ENCODE results near the gene HOXC5.

DNA sequence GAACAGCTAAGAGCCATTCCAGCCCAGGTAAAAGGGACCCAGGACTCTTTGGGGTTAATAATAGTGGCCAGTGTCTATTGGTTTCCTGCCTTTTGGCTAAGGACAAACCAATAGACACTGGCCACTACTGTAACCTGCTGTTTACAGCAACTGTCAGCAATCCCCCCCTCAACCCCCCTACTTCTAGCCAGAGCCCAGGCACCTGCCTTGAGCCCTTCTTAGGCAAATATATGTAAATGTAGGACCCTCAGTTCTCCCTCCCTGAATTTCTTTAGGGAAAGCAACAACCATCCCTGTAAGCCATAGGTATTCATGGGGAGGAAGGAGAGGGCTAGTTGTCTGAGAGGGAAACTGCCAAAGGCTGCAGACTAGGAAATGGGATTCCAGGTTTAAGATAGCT is 43.1 kb downstream of the HOXC5 start:
- TF ChIP-seq EZH2 (optimal IDR thresholded peaks at IDR 0.05; ENCODE audit: low read depth, low read length) = no peak
- TF ChIP-seq, protein P1, sequence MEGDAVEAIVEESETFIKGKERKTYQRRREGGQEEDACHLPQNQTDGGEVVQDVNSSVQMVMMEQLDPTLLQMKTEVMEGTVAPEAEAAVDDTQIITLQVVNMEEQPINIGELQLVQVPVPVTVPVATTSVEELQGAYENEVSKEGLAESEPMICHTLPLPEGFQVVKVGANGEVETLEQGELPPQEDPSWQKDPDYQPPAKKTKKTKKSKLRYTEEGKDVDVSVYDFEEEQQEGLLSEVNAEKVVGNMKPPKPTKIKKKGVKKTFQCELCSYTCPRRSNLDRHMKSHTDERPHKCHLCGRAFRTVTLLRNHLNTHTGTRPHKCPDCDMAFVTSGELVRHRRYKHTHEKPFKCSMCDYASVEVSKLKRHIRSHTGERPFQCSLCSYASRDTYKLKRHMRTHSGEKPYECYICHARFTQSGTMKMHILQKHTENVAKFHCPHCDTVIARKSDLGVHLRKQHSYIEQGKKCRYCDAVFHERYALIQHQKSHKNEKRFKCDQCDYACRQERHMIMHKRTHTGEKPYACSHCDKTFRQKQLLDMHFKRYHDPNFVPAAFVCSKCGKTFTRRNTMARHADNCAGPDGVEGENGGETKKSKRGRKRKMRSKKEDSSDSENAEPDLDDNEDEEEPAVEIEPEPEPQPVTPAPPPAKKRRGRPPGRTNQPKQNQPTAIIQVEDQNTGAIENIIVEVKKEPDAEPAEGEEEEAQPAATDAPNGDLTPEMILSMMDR (IDR thresholded peaks at IDR 0.05; ENCODE audit: low read length) = no peak
